K562 (cell line): Measurements from ENCODE around the gene ATG4D. TPM values are rescaled to one million over a fixed set of nuclear protein-coding genes. Genes with fewer than 3 reads are reported as not detected.
A peak's percentile ranks its signal among the peaks of the same experiment; 100 is the strongest.

Source experiments
- ARHGAP35 ChIP-seq: fragments of 450-650 bp; IDR thresholded peaks from 2 replicates; pipeline ENCODE4 v1.6.1; 2018; ENCODE audit not compliant: partially characterized antibody
- ARNT ChIP-seq, 2 experiments: fragments of 450-650 bp; IDR thresholded peaks; 2 replicates each; pipeline ENCODE4 v1.6.1; 2016; ENCODE audit warnings: mild to moderate bottlenecking in 1 of 2
- CBFB ChIP-seq: sonication (generic); formaldehyde crosslinking; IDR thresholded peaks from 2 replicates; pipeline ENCODE4 v1.4.0; 2020; ENCODE audit warnings: mild to moderate bottlenecking, missing genetic modification reagents
- CHD2 ChIP-seq: IDR thresholded peaks from 2 replicates; pipeline ENCODE4 v1.6.1; 2011; ENCODE audit warnings: low read depth, low read length
- FOXJ3 ChIP-seq: sonication (generic); formaldehyde crosslinking; IDR thresholded peaks from 2 replicates; pipeline ENCODE4 v1.4.0; 2020; ENCODE audit warnings: mild to moderate bottlenecking, missing genetic modification reagents
- KDM1A ChIP-seq, 2 experiments: fragments of 450-650 bp; IDR thresholded peaks; 2 replicates each; pipeline ENCODE4 v1.6.1; 2016; ENCODE audit warnings: mild to moderate bottlenecking in 2 of 2
- MAZ ChIP-seq, 2 experiments: fragments of 450-650 bp in 1 of 2; sonication (generic) in 1 of 2; formaldehyde crosslinking; IDR thresholded peaks in 1 of 2; conservative IDR thresholded peaks in 1 of 2; 2 replicates each; pipeline versions ENCODE4 v1.4.0 to v1.5.0; 2020; ENCODE audit warnings: mild to moderate bottlenecking in 1 of 2, missing genetic modification reagents in 1 of 2
- RUNX1 ChIP-seq: sonication (generic); IDR thresholded peaks from 2 replicates; pipeline ENCODE4 v1.6.1; 2016; ENCODE audit warnings: antibody characterized with exemption, low read depth
- TEAD1 ChIP-seq, 2 experiments: fragments of 450-650 bp in 1 of 2; sonication (generic) in 1 of 2; formaldehyde crosslinking; IDR thresholded peaks; 2 replicates each; pipeline versions ENCODE4 v1.4.0 to v1.8.0; 2020 to 2022; ENCODE audit warnings: mild to moderate bottlenecking in 2 of 2, missing genetic modification reagents in 1 of 2
- TEAD2 ChIP-seq: fragments of 450-650 bp; IDR thresholded peaks from 2 replicates; pipeline ENCODE4 v1.6.1; 2016; ENCODE audit warnings: missing genetic modification characterization, control low read depth, missing compliant biosample characterization
- ZNF12 ChIP-seq: sonication (generic); formaldehyde crosslinking; IDR thresholded peaks from 2 replicates; pipeline ENCODE4 v1.4.0; 2020; ENCODE audit warnings: mild to moderate bottlenecking, missing genetic modification reagents
- ZNF316 ChIP-seq: fragments of 450-650 bp; IDR thresholded peaks from 2 replicates; pipeline ENCODE4 v1.6.1; 2016
- ZNF785 ChIP-seq: fragments of 250-450 bp; sonication (Bioruptor Pico); IDR thresholded peaks from 2 replicates; pipeline ENCODE4 v1.4.0; 2020; ENCODE audit warnings: mild to moderate bottlenecking
- polyA plus RNA-seq, 8 experiments: library from polyadenylated mRNA; depleted of rRNA in 4 of 8; stranded (reverse) in 5 of 8; unstranded in 3 of 8; fragments of >200 nt; fragmentation: Nextera tagmentation in 2 of 8; fragmentation: Illumina TruSeq in 1 of 8; extraction: Ambion mirVana in 2 of 8; extraction: Trizol in 1 of 8; gene quantifications; 2 replicates each; pipeline versions ENCODE4 v1.2.1 to v1.2.3, GENCODE V29; 2011 to 2014; ENCODE audit warnings: inconsistent platforms in 1 of 8, missing spikeins in 1 of 8
- total RNA-seq, 7 experiments: library from RNA; depleted of rRNA in 6 of 7; stranded (reverse); fragments of >200 nt in 6 of 7; fragmentation: Illumina TruSeq in 2 of 7; extraction: Trizol in 2 of 7; gene quantifications; 2 replicates each; pipeline versions ENCODE4 v1.2.1 to v1.2.3, GENCODE V29; 2011 to 2021; ENCODE audit warnings: low replicate concordance in 1 of 7
- TF ChIP-seq, protein P1 (sequence below): fragments of 200-600 bp; sonication (generic); IDR thresholded peaks from one replicate; pipeline ENCODE4 v1.6.1; 2012; ENCODE audit warnings: mild to moderate bottlenecking, low read depth, low read length, inconsistent platforms
- TF ChIP-seq, protein P2 (sequence below): sonication (generic); formaldehyde crosslinking; IDR thresholded peaks from 2 replicates; pipeline ENCODE4 v1.9.0; 2022; ENCODE audit warnings: mild to moderate bottlenecking, missing genetic modification reagents
- TF ChIP-seq, protein P3 (sequence below): fragments of 250-450 bp; sonication (Bioruptor Pico); IDR thresholded peaks from 2 replicates; pipeline ENCODE4 v1.8.0; 2021; ENCODE audit warnings: moderate library complexity, mild to moderate bottlenecking, inconsistent platforms

ATG4D gene
- total and polyA plus RNA-seq, 9 of the 15 experiments (the other 6 are each of a cell fraction or from before 2014, with no cell fraction given), result 0.51 to 66.1 (median 22.9) TPM

DNA sequence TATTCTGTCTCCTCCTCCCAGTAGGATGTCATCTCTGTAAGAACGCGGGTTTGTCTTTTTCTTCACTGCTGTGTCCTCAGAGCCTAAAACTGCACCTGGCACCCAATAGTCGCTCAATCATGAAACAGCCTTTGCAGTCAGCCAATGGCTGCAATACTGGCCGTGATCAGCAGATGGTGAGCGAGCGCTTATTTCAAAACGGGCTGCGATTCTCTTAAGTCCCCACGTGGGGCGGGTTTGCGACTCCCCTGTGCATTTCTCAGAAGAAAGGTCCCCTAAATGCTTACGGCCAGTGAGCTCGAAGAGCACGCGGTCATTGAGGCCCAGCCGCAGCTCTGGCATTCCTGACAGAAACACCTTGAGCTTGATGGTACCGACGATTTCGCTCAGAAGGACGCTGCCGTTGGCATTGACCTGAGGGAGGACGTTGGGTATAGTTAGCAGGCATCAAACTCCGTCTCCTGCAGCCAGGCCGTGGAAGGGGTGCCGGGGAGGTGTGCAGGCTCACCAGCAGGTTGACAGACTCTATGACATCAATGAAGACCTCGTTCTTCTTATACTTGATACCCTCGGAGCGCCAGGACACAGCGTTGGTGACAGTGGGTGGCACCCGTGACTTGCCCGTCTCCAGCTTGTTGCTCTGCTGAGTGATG, 37.4 kb downstream of the ATG4D start (continued):
- TF ChIP-seq RUNX1 (no peak), ZNF12 (CRISPR knock-in tag) (no peak), ARNT (IDR thresholded peaks at IDR 0.05) (no peak), CHD2 (no peak), ZNF785 (CRISPR knock-in tag) (no peak), KDM1A (IDR thresholded peaks at IDR 0.05) (no peak), TEAD2 (tag) (no peak), CBFB (CRISPR knock-in tag) (no peak), FOXJ3 (CRISPR knock-in tag) (no peak), ZNF316 (no peak), MAZ (CRISPR knock-in tag; conservative IDR thresholded peaks at IDR 0.05 in 1 of 2, IDR thresholded peaks at IDR 0.05 in 1 of 2) (peak in 1 of 2 experiments; percentile 33; a peak in 1 of 4 replicates), ARHGAP35 (no peak), TEAD1 (CRISPR knock-in tag; IDR thresholded peaks at IDR 0.05) (no peak)
- TF ChIP-seq, protein P1, sequence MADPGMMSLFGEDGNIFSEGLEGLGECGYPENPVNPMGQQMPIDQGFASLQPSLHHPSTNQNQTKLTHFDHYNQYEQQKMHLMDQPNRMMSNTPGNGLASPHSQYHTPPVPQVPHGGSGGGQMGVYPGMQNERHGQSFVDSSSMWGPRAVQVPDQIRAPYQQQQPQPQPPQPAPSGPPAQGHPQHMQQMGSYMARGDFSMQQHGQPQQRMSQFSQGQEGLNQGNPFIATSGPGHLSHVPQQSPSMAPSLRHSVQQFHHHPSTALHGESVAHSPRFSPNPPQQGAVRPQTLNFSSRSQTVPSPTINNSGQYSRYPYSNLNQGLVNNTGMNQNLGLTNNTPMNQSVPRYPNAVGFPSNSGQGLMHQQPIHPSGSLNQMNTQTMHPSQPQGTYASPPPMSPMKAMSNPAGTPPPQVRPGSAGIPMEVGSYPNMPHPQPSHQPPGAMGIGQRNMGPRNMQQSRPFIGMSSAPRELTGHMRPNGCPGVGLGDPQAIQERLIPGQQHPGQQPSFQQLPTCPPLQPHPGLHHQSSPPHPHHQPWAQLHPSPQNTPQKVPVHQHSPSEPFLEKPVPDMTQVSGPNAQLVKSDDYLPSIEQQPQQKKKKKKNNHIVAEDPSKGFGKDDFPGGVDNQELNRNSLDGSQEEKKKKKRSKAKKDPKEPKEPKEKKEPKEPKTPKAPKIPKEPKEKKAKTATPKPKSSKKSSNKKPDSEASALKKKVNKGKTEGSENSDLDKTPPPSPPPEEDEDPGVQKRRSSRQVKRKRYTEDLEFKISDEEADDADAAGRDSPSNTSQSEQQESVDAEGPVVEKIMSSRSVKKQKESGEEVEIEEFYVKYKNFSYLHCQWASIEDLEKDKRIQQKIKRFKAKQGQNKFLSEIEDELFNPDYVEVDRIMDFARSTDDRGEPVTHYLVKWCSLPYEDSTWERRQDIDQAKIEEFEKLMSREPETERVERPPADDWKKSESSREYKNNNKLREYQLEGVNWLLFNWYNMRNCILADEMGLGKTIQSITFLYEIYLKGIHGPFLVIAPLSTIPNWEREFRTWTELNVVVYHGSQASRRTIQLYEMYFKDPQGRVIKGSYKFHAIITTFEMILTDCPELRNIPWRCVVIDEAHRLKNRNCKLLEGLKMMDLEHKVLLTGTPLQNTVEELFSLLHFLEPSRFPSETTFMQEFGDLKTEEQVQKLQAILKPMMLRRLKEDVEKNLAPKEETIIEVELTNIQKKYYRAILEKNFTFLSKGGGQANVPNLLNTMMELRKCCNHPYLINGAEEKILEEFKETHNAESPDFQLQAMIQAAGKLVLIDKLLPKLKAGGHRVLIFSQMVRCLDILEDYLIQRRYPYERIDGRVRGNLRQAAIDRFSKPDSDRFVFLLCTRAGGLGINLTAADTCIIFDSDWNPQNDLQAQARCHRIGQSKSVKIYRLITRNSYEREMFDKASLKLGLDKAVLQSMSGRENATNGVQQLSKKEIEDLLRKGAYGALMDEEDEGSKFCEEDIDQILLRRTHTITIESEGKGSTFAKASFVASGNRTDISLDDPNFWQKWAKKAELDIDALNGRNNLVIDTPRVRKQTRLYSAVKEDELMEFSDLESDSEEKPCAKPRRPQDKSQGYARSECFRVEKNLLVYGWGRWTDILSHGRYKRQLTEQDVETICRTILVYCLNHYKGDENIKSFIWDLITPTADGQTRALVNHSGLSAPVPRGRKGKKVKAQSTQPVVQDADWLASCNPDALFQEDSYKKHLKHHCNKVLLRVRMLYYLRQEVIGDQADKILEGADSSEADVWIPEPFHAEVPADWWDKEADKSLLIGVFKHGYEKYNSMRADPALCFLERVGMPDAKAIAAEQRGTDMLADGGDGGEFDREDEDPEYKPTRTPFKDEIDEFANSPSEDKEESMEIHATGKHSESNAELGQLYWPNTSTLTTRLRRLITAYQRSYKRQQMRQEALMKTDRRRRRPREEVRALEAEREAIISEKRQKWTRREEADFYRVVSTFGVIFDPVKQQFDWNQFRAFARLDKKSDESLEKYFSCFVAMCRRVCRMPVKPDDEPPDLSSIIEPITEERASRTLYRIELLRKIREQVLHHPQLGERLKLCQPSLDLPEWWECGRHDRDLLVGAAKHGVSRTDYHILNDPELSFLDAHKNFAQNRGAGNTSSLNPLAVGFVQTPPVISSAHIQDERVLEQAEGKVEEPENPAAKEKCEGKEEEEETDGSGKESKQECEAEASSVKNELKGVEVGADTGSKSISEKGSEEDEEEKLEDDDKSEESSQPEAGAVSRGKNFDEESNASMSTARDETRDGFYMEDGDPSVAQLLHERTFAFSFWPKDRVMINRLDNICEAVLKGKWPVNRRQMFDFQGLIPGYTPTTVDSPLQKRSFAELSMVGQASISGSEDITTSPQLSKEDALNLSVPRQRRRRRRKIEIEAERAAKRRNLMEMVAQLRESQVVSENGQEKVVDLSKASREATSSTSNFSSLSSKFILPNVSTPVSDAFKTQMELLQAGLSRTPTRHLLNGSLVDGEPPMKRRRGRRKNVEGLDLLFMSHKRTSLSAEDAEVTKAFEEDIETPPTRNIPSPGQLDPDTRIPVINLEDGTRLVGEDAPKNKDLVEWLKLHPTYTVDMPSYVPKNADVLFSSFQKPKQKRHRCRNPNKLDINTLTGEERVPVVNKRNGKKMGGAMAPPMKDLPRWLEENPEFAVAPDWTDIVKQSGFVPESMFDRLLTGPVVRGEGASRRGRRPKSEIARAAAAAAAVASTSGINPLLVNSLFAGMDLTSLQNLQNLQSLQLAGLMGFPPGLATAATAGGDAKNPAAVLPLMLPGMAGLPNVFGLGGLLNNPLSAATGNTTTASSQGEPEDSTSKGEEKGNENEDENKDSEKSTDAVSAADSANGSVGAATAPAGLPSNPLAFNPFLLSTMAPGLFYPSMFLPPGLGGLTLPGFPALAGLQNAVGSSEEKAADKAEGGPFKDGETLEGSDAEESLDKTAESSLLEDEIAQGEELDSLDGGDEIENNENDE, result no peak
- TF ChIP-seq, protein P2, sequence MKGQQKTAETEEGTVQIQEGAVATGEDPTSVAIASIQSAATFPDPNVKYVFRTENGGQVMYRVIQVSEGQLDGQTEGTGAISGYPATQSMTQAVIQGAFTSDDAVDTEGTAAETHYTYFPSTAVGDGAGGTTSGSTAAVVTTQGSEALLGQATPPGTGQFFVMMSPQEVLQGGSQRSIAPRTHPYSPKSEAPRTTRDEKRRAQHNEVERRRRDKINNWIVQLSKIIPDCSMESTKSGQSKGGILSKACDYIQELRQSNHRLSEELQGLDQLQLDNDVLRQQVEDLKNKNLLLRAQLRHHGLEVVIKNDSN (CRISPR knock-in tag), result peak; percentile 76
- TF ChIP-seq, protein P3, sequence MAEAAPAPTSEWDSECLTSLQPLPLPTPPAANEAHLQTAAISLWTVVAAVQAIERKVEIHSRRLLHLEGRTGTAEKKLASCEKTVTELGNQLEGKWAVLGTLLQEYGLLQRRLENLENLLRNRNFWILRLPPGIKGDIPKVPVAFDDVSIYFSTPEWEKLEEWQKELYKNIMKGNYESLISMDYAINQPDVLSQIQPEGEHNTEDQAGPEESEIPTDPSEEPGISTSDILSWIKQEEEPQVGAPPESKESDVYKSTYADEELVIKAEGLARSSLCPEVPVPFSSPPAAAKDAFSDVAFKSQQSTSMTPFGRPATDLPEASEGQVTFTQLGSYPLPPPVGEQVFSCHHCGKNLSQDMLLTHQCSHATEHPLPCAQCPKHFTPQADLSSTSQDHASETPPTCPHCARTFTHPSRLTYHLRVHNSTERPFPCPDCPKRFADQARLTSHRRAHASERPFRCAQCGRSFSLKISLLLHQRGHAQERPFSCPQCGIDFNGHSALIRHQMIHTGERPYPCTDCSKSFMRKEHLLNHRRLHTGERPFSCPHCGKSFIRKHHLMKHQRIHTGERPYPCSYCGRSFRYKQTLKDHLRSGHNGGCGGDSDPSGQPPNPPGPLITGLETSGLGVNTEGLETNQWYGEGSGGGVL (CRISPR knock-in tag), result no peak
